ENCODE measurements around the gene CCDC33.

DNA sequence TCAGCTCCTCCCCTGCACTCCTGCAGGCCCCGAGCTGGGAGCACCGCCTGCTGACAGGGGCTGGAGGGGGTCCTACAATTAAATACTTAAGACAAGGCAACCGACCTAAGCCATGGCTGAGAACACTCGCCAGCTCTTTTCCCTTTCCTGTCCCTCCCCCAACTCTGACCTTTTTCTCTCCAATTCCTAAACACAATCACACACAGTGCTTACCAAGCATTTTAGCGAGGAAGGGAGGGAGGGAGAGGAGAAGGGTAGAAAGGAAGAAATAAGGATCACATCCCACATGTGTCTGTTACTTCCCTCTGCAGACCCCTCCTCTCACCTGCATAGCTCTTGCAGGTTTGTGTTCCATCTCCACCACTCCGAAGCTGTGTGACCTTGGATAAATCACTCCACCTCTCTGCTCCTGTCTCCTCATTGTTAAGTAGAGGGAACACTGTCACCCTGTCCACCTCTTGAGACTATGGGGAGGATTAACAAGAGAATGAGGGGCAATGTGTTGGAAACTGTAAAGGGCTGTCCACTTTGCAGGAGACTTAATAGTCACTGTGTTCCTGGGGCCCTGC is 67.7 kb downstream of the CCDC33 start:
- TF ChIP-seq, protein P1, sequence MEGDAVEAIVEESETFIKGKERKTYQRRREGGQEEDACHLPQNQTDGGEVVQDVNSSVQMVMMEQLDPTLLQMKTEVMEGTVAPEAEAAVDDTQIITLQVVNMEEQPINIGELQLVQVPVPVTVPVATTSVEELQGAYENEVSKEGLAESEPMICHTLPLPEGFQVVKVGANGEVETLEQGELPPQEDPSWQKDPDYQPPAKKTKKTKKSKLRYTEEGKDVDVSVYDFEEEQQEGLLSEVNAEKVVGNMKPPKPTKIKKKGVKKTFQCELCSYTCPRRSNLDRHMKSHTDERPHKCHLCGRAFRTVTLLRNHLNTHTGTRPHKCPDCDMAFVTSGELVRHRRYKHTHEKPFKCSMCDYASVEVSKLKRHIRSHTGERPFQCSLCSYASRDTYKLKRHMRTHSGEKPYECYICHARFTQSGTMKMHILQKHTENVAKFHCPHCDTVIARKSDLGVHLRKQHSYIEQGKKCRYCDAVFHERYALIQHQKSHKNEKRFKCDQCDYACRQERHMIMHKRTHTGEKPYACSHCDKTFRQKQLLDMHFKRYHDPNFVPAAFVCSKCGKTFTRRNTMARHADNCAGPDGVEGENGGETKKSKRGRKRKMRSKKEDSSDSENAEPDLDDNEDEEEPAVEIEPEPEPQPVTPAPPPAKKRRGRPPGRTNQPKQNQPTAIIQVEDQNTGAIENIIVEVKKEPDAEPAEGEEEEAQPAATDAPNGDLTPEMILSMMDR (IDR thresholded peaks at IDR 0.05; ENCODE audit: insufficient read depth, low read length, poor library complexity, severe bottlenecking): no peak
- no peak for TF ChIP-seq EZH2phosphoT487 (conservative IDR thresholded peaks at IDR 0.05; ENCODE audit: low read length)

All from SU-DHL-6 (cell line).